GM19395 (cell line): Measurements from ENCODE around the gene CHRNE.

Source experiments
- ATAC-seq: cut with Tn5 transposase; IDR thresholded peaks from one replicate; pipeline ENCODE4 v1.9.1; 2021; ENCODE audit warnings: mild to moderate bottlenecking, moderate library complexity; ENCODE audit not compliant: unreplicated experiment

The CHRNE gene

DNA sequence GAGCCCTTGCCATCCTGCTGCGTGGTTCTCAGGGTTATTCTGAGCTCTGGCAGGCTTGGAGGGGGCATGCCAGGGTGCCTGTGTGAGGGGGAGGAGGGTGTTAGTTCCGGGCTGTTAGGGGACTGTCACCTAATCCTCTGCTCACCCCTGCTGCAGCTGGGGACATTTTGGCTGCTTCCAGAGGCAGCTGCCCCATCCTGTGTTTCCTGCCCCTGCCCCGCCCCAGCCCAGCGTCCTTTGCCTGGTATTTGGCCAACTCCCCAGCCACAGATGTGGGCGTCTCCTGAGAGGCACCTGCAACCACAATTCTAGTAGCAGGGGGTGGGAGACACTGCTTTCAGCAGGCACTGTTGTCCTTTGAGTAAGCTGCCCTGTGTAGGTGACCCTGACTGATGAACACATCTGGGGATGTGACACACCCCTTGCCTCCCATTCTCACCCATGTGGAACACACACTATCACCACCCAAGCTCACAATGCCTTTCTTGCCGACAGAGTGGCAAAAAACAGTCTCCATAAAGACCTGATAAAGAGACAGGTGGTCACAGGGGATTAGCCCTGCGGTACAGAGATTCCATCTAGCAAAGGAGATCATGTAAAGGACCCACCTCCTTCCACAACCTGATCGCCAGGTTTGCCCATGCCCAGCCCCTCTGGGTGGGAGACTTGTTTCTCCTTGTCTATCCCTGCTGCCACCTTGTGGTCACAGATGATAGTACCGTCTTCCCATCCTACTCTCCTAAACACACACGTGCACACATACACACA is at the start of gene CHRNE:
Gene CHRNE, minus strand, starts transcription at position 48 of the 768 bp plus-strand sequence. Its CDS starts 35 bp downstream, at position 13.
- ATAC-seq = no peak

DNA sequence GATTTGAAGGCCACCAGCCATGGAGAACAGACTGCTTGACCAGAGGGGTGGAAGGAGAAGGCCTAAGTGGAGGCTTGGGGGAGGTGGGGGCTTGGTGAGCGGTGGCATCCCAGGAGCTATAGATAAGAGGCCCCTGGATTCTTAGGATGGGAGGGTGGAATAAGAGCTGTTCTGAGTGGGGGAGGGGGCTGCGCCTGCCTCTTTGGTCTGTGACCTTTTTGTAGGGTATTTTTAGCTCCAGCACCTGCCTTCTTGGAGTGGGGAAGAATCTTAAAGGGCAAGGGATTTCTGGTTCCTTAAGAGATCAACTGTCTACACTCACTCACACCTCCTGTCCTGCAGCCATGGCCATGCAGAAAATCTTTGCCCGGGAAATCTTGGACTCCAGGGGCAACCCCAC is 48.6 kb upstream of the CHRNE start:
- no peak for ATAC-seq

DNA sequence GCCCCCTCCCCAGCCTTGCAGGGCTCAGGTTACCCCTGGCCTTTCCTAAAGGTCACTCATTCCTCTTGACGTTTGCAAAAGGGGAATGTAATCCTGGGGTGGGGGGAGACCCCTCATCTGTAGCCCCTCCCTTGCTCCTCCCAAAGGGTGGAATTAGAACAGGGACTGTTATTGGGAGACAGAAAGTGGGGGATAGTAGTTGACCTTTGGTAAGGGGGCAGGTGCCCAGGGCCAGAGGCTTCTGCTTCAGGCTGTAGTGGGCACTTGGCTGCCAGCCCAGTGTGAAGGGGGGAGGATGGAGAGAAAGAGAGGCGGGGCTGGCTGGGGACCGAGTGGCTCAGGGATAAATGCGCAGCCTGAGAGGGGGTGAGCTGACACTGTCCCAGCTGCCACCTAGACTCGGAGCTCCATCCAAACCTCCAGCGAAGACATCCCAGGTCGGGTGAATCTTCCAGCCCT is 47.9 kb upstream of the CHRNE start, which contains the start of gene ENO3:
Gene ENO3, plus strand, starts transcription at position 374 of the 459 bp plus-strand sequence. CDS start 711 bp downstream, outside the sequence.
- ATAC-seq = no peak

DNA sequence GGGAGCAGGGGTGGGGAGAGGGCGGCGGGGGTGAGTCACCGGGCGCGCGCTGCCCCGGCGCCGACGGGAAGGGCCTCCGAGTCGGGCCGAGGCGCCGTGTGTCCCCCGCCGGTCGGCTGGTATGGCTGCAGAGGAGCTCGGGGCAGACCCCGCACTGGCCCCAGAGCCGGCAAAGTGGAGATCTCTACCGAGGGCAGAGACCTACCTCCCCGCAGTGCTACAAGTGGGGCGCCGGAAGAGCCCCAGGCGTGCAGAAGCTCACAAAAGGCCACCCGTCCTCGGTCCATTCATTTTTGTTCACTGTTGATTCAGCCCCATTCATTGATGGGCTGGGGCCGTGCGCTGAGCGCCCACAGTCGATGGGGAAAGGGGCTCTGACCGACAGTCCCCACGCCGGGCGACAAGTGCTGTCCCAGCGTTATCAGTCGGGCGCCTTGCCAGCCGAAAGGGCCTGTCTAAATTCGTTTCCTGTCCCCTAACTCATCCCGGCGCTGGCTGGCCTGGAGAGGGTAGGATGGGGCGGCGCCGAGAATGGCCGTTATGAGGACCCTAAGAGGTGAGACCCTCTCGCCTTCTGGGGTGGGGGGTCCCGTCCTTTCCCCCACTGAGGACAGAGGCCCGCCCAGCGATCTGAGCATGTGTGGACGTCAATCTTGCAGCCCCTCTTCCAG is 47.3 kb upstream of the CHRNE start:
- ATAC-seq = no peak

DNA sequence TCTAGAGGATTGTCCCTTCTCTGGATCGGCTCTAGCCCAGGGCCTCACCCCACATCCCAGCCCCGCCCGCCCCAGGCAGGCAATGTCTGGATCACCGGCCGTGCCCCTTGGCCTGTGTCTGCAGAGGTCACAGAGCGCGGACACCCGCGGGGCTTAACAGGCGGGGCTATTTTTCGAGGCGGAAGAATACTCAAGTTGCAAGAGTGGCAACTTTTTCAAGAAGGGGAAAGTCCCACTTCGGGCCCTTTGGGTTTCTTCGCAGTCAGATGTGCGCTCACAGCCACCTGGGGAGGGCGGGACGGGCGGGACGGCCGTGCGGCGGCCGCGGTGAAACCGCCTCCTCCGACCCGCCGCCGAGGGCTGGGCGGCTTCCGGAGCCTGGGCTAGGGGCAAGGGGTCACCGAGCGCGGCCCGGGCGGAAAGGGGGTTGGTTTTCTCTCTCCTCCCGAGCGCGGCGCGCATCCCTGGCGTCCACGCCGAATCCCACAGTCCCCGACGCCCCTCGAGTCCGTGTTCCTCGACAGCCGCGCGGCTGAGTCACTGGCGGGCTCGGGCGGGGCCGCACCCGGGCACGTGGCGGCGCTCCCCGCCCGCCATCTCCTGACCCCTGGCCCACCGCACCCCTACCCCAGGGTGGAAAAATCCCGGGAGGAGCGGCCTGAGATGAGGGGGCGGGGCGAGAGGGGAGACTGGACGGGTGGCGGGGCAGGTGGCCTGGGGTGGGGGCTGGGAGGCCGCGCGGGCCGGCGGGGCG is 46.6 kb upstream of the CHRNE start:
- ATAC-seq = peak; percentile 35

DNA sequence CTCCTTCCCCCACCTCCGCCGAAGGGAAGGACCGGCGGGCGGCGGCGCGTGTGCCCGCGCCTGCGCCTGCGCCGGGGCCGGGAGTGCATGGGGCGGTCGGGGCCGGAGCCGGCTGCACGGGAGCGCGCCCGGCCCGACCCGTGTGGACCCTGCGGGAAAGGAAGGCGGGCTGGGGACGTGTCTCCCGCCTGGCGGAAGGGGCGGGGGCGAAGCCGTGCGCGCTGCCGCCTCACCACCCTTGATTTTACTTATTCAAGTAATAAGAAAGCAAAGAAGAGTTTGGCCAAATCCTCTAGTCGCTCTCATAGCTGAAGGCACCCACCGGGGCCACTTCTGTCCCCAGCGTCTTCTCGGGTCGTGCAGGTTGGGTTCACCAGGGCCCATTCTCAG is 46.0 kb upstream of the CHRNE start:
- peak; percentile 37 for ATAC-seq

DNA sequence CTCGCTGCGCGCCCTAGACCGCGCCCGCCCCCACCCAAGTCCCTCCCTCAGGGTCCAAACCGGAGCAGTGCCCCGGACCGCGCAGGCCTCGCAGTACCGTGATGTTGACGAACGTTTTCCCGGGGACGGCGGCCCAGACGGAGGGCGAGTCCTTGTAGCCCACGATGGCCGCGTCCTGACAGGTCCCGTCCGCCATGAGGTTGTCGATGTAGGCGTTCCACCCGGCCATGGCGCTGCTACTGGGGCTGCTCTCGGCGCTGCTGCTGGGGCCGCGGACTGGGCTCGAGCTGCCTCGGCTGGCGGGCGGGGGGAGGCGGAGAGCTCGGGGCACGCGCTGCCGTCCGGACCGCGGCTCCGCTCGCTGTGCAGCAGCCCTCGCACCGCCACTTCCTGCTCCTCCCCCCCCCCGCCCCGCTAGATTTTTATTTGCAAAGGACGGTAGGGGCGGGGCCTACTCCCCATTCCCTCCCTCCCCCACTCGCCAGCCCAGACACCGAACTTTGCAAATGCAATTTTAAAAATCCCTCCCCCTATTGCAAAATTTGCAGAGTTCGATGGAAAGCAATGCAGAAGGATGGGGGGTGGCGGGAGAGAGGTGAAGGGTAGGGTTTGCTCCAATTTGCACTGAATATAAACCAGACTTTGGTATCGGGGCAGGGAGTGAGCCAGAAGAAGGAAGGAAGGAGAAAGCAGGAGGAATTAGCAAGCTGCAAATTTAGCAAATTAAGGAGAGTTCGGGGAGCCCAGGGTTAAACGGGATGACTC is 45.5 kb upstream of the CHRNE start, which contains the start of gene PFN1:
Gene PFN1, minus strand, starts transcription at position 365 of the 765 bp plus-strand sequence. Its CDS starts 136 bp downstream, at position 229.
- ATAC-seq = no peak

DNA sequence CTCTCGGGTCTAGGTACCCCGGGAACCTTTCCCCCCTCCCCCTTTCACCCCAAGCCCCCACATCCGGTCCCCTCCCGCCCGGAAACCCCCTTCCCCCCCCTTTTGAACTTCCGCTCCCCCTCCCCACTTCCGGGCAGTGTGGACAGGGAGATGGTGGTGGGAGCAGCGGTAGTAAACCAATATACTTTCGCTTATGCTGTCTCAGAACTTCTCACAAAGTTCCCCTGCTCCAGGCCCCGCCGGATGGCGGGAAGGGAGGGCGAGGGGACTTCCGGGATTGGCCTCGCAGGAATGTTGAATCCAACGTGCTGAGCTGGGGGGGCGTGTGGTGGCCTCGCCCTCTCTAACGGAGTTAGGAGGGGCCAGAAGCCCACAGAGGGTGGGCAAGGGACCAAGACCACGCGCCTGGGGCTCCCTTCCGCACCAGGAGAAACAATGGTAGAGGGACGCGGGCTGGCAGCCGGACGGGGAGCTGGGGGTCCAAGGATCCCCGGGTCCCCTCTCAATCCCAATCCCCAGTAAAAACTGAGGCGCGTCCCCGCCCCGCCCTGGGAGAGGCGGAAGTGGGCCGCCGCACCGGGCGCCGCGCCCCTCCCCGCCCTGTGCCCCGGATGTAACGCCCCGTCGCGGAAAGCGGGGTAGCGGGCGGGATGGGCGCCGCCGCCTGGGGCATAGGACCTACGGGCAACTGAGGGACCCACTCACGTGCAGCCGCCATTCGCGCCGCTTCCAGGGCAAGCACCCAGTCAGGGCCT is 44.7 kb upstream of the CHRNE start:
- no peak for ATAC-seq

DNA sequence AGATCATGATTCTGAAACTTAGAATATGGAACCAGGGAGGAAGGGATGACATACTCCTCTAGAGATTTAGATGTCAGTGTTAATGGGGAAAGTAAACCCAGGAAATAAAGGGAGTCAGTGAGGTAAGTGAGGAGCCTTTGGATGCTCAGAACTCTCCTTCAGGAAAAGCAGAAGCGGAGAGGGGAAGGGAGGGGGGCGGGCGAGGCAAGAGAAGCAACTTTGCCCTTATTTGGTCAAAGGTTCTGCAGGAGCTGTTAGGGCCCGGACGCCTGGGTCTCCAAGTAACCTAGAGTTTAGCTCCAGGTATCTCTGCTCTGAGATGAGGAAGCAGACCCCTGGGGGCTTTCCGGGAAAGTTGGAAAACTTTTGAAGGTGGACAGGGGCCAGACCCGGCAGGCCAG is 44.1 kb upstream of the CHRNE start:
- ATAC-seq = no peak

DNA sequence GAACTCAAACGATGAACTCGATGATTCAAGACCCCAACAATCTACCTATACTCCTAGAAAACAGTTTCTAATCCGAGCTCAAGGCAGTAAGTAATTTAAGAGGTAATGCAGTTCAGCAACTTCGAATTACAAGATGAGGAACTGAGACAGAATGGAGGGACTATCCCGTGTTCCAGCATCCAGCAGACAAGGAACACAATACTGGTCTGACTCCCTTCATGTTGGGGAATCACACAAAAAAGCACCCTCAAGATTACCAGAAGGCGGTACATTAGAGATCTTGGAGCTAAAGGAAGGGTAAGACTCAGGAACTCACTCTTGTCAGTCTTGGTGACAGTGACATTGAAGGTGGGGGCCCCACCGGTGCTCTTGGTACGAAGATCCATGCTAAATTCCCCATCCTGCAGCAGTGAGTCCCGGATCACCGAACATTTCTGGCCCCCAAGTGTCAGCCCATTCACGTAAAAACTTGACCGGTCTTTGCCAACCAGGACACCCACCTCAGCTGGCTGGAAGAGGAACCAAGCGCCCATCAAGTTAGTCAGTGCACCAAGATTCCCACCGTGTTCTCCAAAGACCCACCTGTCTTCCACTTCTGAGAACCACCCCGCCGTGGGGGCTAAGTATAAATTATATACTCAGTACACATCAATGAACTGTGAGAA is 43.5 kb upstream of the CHRNE start:
- ATAC-seq = no peak

DNA sequence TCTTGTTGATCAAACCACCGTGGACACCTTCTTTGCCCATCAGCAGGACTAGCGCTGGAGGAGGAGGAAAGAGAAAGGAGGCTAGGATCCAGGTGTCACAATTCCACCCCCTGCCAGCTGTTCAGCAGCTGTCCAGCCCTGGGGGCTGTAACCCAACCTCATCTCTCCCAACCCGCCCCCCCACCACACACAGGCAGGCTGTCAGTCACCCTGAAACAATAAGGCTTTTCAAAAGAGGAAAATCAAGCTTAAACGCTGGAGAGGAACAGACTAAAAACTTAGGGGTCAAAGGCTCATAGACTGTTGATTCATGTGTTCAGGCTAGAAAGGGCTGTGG is 43.0 kb upstream of the CHRNE start:
- no peak for ATAC-seq

DNA sequence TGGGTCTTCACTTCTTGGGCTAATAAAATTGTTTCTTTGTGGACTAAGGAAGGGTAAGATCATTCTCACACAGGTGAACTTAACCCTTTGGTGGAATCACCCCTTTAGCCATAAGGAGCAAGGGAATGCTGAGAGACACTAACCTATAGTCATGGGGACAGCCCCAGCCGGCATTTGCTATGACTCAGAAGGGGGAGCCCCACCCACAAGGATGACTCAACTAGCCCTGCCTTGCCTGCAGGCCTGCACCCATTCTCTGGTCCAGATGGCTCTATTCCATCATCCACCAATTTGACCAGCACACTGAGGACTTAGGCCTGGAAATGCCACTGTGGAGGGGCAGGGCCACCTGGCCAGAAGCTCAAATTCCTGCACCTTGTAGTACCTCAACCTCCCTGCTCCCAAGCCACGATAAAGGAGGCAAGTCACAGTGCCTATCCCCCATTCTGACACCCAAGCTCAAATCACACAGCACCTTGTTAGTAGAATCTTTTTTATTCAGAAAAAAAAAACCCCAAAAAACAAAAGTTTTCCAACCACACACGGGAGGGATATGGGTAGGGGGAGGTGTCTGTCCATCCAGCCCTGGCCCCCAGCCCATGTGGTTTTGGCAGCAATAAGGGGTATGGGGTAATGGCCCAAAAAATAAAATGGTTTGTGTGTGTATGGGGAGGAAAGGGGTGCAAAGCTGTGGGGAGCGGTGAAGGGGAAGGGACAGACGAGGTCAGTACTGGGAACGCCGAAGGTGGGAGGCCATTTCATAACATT is 42.5 kb upstream of the CHRNE start:
- no peak for ATAC-seq

DNA sequence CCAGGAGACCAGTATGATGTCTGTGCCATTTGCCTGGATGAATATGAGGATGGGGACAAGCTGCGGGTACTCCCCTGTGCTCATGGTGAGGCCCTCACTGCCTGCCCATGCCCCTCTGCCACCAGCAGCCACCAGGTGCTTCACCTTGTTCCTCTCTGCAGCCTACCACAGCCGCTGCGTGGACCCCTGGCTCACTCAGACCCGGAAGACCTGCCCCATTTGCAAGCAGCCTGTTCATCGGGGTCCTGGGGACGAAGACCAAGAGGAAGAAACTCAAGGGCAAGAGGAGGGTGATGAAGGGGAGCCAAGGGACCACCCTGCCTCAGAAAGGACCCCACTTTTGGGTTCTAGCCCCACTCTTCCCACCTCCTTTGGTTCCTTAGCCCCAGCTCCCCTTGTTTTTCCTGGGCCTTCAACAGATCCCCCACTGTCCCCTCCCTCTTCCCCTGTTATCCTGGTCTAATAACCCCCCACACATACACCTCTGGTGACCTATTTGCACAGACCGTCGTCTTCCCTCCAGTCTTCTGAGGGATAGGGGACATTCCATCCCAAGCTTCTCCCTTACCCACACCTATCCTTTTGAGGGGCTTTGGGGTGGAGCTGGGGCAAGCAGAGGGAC is 41.8 kb upstream of the CHRNE start:
- no peak for ATAC-seq

DNA sequence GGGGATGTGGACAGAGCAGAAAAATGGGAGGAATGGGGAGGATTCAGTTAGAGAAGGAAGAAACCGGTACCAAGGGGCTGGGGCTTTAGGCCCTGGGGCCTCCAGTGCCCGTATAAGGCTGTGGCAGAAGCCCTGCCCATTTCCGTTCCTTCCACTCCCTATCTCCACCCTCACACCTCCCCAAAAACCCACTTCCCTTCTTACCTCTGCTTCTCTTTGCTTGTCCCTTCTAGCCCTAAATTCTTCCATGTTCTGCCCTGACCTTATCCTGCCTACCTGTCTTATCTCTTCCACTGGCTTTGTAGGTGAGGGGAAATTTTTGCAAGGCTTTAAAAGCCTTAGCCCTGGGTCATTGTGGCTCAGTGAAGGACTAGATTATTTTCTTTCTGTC is 41.3 kb upstream of the CHRNE start:
- ATAC-seq = no peak

DNA sequence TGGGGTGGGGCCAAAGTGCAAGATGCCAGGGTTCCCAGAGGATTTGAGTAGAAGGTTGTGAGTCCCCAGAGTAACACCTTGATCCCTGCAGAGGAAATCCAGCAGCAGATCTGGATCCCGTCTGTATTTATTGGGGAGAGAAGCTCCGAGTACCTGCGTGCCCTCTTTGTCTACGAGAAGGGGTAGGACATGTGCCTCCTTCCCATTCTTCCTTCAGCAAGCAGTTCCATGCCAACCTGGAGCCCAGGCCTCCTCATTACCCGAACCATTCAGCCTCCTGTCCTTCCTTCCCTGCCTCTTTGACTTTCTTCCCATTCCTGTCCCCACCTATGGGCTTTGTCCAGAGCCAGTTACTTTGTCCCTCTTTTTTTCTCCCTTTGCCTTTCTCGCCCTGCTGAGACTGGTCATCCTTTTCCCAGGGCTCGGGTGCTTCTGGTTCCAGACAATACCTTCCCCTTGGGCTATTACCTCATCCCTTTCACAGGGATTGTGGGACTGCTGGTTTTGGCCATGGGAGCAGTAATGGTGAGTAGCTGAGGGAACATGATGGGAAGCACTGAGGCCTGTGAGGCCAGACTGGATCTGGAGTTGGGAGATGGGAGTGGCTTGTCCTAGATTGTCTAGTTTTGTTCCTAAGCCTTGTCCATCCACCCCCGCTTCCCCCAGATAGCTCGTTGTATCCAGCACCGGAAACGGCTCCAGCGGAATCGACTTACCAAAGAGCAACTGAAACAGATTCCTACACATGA is 40.0 kb upstream of the CHRNE start:
- ATAC-seq = no peak

DNA sequence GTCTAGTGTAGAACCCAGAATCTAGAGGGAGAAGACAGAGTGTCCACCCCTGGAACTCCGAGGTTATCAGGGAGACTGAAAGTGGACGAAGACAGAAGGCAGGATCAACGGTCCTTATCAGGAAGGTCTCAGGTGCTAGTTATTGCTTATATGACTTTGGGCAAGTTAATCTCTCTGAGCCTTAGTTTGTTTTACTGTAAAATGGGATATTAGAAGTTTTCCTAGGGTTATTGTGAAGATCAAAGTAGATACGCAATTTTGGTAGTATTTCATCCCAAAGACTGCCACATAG is 38.4 kb upstream of the CHRNE start:
- no peak for ATAC-seq

DNA sequence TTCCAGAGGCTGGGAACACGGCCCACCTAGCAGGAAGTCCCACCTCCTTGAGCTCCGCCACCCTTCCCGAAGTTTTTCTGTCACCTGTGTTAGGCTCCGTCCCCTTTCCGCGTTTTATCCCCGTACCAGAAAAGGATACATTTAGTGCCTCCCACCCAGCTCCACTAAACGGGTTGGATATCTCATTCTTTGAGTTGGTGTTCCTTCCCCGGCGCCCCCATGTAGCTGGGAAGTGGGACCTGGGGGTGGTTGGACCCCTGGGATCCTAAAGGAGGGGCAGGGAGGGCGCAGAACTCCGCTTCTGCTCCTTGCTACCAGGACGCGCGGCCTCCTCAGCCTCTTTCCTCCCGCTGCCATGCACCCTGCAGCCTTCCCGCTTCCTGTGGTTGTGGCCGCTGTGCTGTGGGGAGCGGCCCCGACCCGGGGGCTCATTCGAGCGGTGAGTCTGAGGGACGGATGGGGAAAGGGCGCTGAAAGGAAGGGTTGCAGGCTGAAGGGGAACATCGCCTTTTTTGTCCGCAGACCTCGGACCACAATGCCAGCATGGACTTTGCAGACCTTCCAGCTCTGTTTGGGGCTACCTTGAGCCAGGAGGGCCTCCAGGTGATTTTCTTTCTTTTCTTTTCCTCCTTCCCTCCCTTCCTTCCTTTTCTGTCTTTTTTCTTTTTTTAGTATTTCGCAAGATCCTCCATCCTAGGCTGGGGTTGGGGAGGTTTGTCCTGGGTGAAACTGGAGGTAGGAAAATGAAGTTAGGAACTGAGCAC is 37.8 kb upstream of the CHRNE start:
- no peak for ATAC-seq
